Epidermal melanocyte (primary cell): ENCODE results near the gene GNA12.
A peak's percentile ranks its signal among the peaks of the same experiment; 100 is the strongest.

Experiments
- DNase-seq: peaks from one replicate; pipeline ENCODE4 v3.0.0; 2011; ENCODE audit warnings: low spot score; ENCODE audit not compliant: insufficient read length

The GNA12 gene

GRCh38 chr7:2844153-2845033 lies at the start of gene GNA12:
Gene GNA12, minus strand, starts transcription at chr7:2844308. Its CDS starts 147 bp downstream, at chr7:2844161.
- peak; percentile 98 for DNase-seq

GRCh38 chr7:2893411-2893861 lies 49.3 kb upstream of the GNA12 start:
- no peak for DNase-seq

- DNase-seq: no peak
Measured at GRCh38 chr7:2892549-2892948, 48.4 kb upstream of the GNA12 start.

GRCh38 chr7:2887816-2888215 lies 43.7 kb upstream of the GNA12 start:
- no peak for DNase-seq

- DNase-seq: peak; percentile 78
Measured at GRCh38 chr7:2886900-2887299, 42.8 kb upstream of the GNA12 start.

GRCh38 chr7:2886391-2886790 lies 42.3 kb upstream of the GNA12 start:
- DNase-seq: no peak

GRCh38 chr7:2884161-2884560 lies 40.1 kb upstream of the GNA12 start:
- DNase-seq: no peak

GRCh38 chr7:2883101-2883500 lies 39.0 kb upstream of the GNA12 start:
- DNase-seq: no peak

GRCh38 chr7:2882111-2882510 lies 38.0 kb upstream of the GNA12 start:
- DNase-seq: no peak

GRCh38 chr7:2880874-2881533 lies 36.9 kb upstream of the GNA12 start:
- DNase-seq: no peak

- no peak for DNase-seq
Measured at GRCh38 chr7:2880051-2880450, 35.9 kb upstream of the GNA12 start.

- no peak for DNase-seq
Measured at GRCh38 chr7:2879354-2879753, 35.2 kb upstream of the GNA12 start.

GRCh38 chr7:2878306-2878705 lies 34.2 kb upstream of the GNA12 start:
- no peak for DNase-seq

- no peak for DNase-seq
Measured at GRCh38 chr7:2876031-2876731, 32.1 kb upstream of the GNA12 start.

- peak; percentile 54 for DNase-seq
Measured at GRCh38 chr7:2873686-2874551, 29.8 kb upstream of the GNA12 start.

- no peak for DNase-seq
Measured at GRCh38 chr7:2873146-2873545, 29.0 kb upstream of the GNA12 start.

GRCh38 chr7:2872296-2872874 lies 28.3 kb upstream of the GNA12 start:
- DNase-seq: no peak

GRCh38 chr7:2870471-2870931 lies 26.4 kb upstream of the GNA12 start:
- no peak for DNase-seq

- DNase-seq: no peak
Measured at GRCh38 chr7:2869981-2870380, 25.9 kb upstream of the GNA12 start.

- no peak for DNase-seq
Measured at GRCh38 chr7:2866601-2867000, 22.5 kb upstream of the GNA12 start.
